ENCODE measurements around the gene DNAH10. TPM values are rescaled to one million over a fixed set of nuclear protein-coding genes. Genes with fewer than 3 reads are reported as not detected.

Gene DNAH10
- 0.44 and 0.86 TPM in 2 replicates for total RNA-seq (2013; cell fraction: nucleolus; rRNA removed)
- total RNA-seq (2014; rRNA removed) (0.05 and 0.06 TPM in 2 replicates), total RNA-seq (2014; rRNA removed; fragmentation: Illumina TruSeq; extraction: Trizol) (0.04 and 0.09 TPM in 2 replicates), total RNA-seq (2021) (0.18 and 0.53 TPM in 2 replicates), polyA plus RNA-seq (2011; rRNA removed) (0.01 and 0.06 TPM in 2 replicates), polyA plus RNA-seq (2014; fragmentation: Illumina TruSeq; extraction: Trizol) (0.03 and 0.06 TPM in 2 replicates), polyA plus RNA-seq (2014; fragmentation: Nextera tagmentation; extraction: Ambion mirVana) (under 1 TPM; 0.04 to 0.05 TPM), polyA plus RNA-seq (2014; rRNA removed) (0.05 and 0.10 TPM in 2 replicates), polyA plus RNA-seq (2016; fragmentation: Nextera tagmentation; extraction: Ambion mirVana) (under 1 TPM; 0.05 to 0.32 TPM), polyA minus RNA-seq (2011; rRNA and poly(A)+ RNA removed) (0.10 TPM in 1 of 2 replicates, not detected in the other), Bru-seq, nascent RNA (percentile 15 among the genes with signal in this experiment), BruChase-seq, experiment 1, labeled RNA remaining after a 6-hour chase (percentile 24 among the genes with signal in this experiment), BruChase-seq, experiment 2, labeled RNA remaining after a 2-hour chase (percentile 21 among the genes with signal in this experiment)
- not detected for polyA plus RNA-seq (2011; ENCODE audit: low read depth)
- 0.03 TPM in 2 replicates for polyA plus RNA-seq (2011; cell fraction: cytosol; rRNA removed)
- 0.15 and 0.16 TPM in 2 replicates for polyA plus RNA-seq (2011; cell fraction: nucleus; rRNA removed)
- polyA plus RNA-seq (2012) = 0.03 and 0.10 TPM in 2 replicates
- polyA minus RNA-seq (2011; cell fraction: cytosol; rRNA and poly(A)+ RNA removed) = not detected in 2 replicates
- polyA minus RNA-seq (2011; cell fraction: nucleus; rRNA and poly(A)+ RNA removed) = 0.12 and 0.19 TPM in 2 replicates
- long read RNA-seq, experiment 1 = 0 reads
- long read RNA-seq, experiment 2, partial matches to known transcripts = 0 of 1 reads
- long read RNA-seq, experiment 2, other reads (novel, unspliced or antisense) = 1 of 1 reads

GRCh38 chr12:123761841-123762714 lies at the start of gene DNAH10:
Gene DNAH10, plus strand, starts transcription at chr12:123762301. Its CDS starts 36 bp downstream, at chr12:123762337.
- no TSS peak for BruUV-seq (replicated peaks)
- H3K9ac ChIP-seq (ENCODE audit: control insufficient read depth, insufficient read depth, low read length) = peak within 1 kb of the TSS; percentile 4; the same call in 1 of the 2 replicates
- H3K79me2 ChIP-seq (ENCODE audit: control insufficient read depth, insufficient read depth, low read length) = no peaks in the 10 kb centered on the region
- SMC1A ChIA-PET (ENCODE audit: uncharacterized antibody, unreplicated experiment) = interaction anchor here (1.0 kb wide), 1 partner anchor 48 kb away, joined by 3 read pairs; no protein-coding TSS in a partner anchor
- peak; percentile 4 for DNase-seq (ENCODE audit: low read depth, low spot score)
- CTCF ChIA-PET = interaction anchor here (0.7 to 1.3 kb wide), 3 partner anchors 12 to 159 kb away, joined by 3 to 4 read pairs (median 3); no protein-coding TSS in a partner anchor
- H3K27me3 ChIP-seq (replicated peaks in 1 of 2; ENCODE audit: control insufficient read depth in 2 of 2, insufficient read depth in 2 of 2, low read length in 1 of 2) = no peaks in the 10 kb centered on the region
- peak; percentile 91 for ATAC-seq
- peaks cover 6% of the 10 kb centered on the region for H3K4me1 ChIP-seq (ENCODE audit: control insufficient read depth, insufficient read depth, low read length)
- H2AFZ ChIP-seq (ENCODE audit: control insufficient read depth, low read depth, low read length) = peak within 1 kb of the TSS; percentile 69
- no peak within 1 kb of the TSS for H3K27ac ChIP-seq (ENCODE audit: control insufficient read depth, insufficient read depth)
- 7% methylated on average over 99 of the region's 105 CpGs for WGBS (ENCODE audit: insufficient coverage, insufficient replicate concordance, low lambda C conversion rate, missing lambda C conversion rate)
- in situ Hi-C loops (cut with MboI) (no loop called here), intact Hi-C loops (cut with micrococcal nuclease; ENCODE audit: unreplicated experiment) (loop anchor here (5.0 kb wide), 1 partner anchor 130 kb away; the partner anchor contains the start of genes EIF2B1 and GTF2H3)
- RAD21 ChIA-PET (ENCODE audit: unreplicated experiment) = interaction anchor here (0.9 to 2.0 kb wide), 5 partner anchors 47 to 352 kb away, joined by 3 to 7 read pairs (median 3); partner anchors contain the start of gene ATP6V0A2
- POLR2A ChIA-PET = interaction anchor here (0.7 kb wide), 1 partner anchor 25 kb away, joined by 4 read pairs; no protein-coding TSS in a partner anchor
- peak; percentile 82 for FAIRE-seq
- peaks cover 0 to 4% of the 10 kb centered on the region in 2 experiments; a peak in 2 of 4 replicates for H3K36me3 ChIP-seq (ENCODE audit: control insufficient read depth in 2 of 2, insufficient read depth in 2 of 2, low read length in 1 of 2)
- H3K9me3 ChIP-seq (replicated peaks; ENCODE audit: control insufficient read depth, insufficient read depth, low read length) = no peaks in the 10 kb centered on the region; the same call in 2 of the 3 replicates
- H4K20me1 ChIP-seq (ENCODE audit: control insufficient read depth, insufficient read depth) = no peaks in the 10 kb centered on the region
- H3K4me3 ChIP-seq = peak within 1 kb of the TSS; percentile 61
- H3K4me2 ChIP-seq (ENCODE audit: control insufficient read depth, insufficient read depth) = peak within 1 kb of the TSS; percentile 95
- TF ChIP-seq GATAD2B (conservative IDR thresholded peaks at IDR 0.05; ENCODE audit: low read depth) (peak; percentile 86), RUNX3 (IDR thresholded peaks at IDR 0.05; ENCODE audit: low read length) (peak; percentile 53; the same call in 1 of the 2 replicates), ZBED1 (IDR thresholded peaks at IDR 0.05; ENCODE audit: borderline replicate concordance) (no peak), HCFC1 (IDR thresholded peaks at IDR 0.05; ENCODE audit: low read length) (no peak), JUND (IDR thresholded peaks at IDR 0.05; ENCODE audit: low read depth, low read length) (no peak), MXI1 (IDR thresholded peaks at IDR 0.05; ENCODE audit: low read depth, low read length) (peak; percentile 85), TCF3 (IDR thresholded peaks at IDR 0.05; ENCODE audit: borderline replicate concordance, insufficient read depth, low read depth, low read length) (no peak), IKZF1 (conservative IDR thresholded peaks at IDR 0.05) (peak; percentile 88), EZH2 (IDR thresholded peaks at IDR 0.05; ENCODE audit: borderline replicate concordance, control insufficient read depth, low read depth, low read length) (no peak), ZNF217 (IDR thresholded peaks at IDR 0.05) (peak; percentile 55), POLR2A (IDR thresholded peaks at IDR 0.05; ENCODE audit: low read depth, low read length) (peak; percentile 45; the same call in 1 of the 2 replicates), RCOR1 (conservative IDR thresholded peaks at IDR 0.05; ENCODE audit: low read depth, low read length) (no peak), PAX5 (IDR thresholded peaks at IDR 0.05; ENCODE audit: borderline replicate concordance, low read depth, low read length) (peak; percentile 51; the same call in 1 of the 2 replicates), NKRF (conservative IDR thresholded peaks at IDR 0.05) (peak; percentile 92), TBL1XR1 (IDR thresholded peaks at IDR 0.05; ENCODE audit: low read depth, low read length) (no peak), CHD2 (IDR thresholded peaks at IDR 0.05; ENCODE audit: borderline replicate concordance, low read depth, low read length) (no peak)
- TF ChIP-seq, protein P1, sequence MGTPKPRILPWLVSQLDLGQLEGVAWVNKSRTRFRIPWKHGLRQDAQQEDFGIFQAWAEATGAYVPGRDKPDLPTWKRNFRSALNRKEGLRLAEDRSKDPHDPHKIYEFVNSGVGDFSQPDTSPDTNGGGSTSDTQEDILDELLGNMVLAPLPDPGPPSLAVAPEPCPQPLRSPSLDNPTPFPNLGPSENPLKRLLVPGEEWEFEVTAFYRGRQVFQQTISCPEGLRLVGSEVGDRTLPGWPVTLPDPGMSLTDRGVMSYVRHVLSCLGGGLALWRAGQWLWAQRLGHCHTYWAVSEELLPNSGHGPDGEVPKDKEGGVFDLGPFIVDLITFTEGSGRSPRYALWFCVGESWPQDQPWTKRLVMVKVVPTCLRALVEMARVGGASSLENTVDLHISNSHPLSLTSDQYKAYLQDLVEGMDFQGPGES (IDR thresholded peaks at IDR 0.05) = no peak
